HCT116 (cell line): ENCODE results near the gene CPM. TPM values are rescaled to one million over a fixed set of nuclear protein-coding genes. Genes with fewer than 3 reads are reported as not detected.

Experiments used
- ATAC-seq: fragments of 200-7000 bp; cut with Tn5 transposase; 2 replicates; pipeline ENCODE4 v1.9.1; 2020; ENCODE audit warnings: mild to moderate bottlenecking, moderate library complexity
- BruUV-seq: library from RNA; stranded (reverse); fragments of 400-500 nt; replicated peaks from 2 replicates; lab custom pipeline; 2021; lab: Mats Ljungman, UMichigan
- CTCF ChIA-PET: fragments of 300-600 bp; sonication (Branson Sonifier 250); formaldehyde crosslinking; loops from one replicate; lab custom pipeline; 2021; ENCODE audit warnings: antibody characterized with exemption; lab: Charles Lee
- POLR2A ChIA-PET: fragments of 300-600, 350-600 bp; sonication (Branson Sonifier 250); formaldehyde crosslinking; loops from one replicate; lab custom pipeline; 2021; ENCODE audit warnings: antibody characterized with exemption; lab: Charles Lee
- RAD21 ChIA-PET, 2 experiments: fragments of 300-600 bp; sonication (Branson Sonifier 250); formaldehyde crosslinking; loops; one replicate each; lab custom pipeline; 2023; ENCODE audit warnings: low total read pairs in 2 of 2; ENCODE audit not compliant: uncharacterized antibody in 2 of 2, unreplicated experiment in 2 of 2, low non-redundant PET in 1 of 2; lab: Charles Lee
- DNase-seq: peaks from one replicate; pipeline ENCODE4 v3.0.0-alpha.2; 2010; ENCODE audit warnings: low read depth, low spot score
- H2AFZ ChIP-seq: fragments of 200-600 bp; shearing (Covaris generic), sonication (generic); 2 replicates; pipeline ENCODE4 v1.6.1; 2017; ENCODE audit warnings: low read depth, mixed run types, mixed read lengths, antibody characterized with exemption, low read length; ENCODE audit not compliant: poor library complexity, severe bottlenecking
- H3K27ac ChIP-seq: 2 replicates; pipeline ENCODE4 v1.5.1; 2012; ENCODE audit warnings: low read depth, low read length
- H3K27me3 ChIP-seq: fragments of 200-600 bp; sonication (generic); 2 replicates; pipeline ENCODE4 v1.6.1; 2016; ENCODE audit warnings: mixed run types, low read length, mixed read lengths; ENCODE audit not compliant: insufficient read depth
- H3K36me3 ChIP-seq, 2 experiments: fragments of 200-500 bp in 1 of 2; fragments of 200-600 bp in 1 of 2; sonication (Bioruptor generic) in 1 of 2; sonication (generic) in 1 of 2; 2 replicates each; pipeline versions ENCODE4 v1.5.1 to v1.6.1; 2014 to 2016; ENCODE audit warnings: low read length in 2 of 2, inconsistent platforms in 1 of 2, mixed read lengths in 1 of 2, mixed run types in 1 of 2; ENCODE audit not compliant: insufficient read depth in 2 of 2, control insufficient read depth in 1 of 2
- H3K4me1 ChIP-seq, 2 experiments: fragments of 200-600 bp in 1 of 2; sonication (generic) in 1 of 2; 2 replicates each; pipeline versions ENCODE4 v1.5.1 to v1.6.1; 2012 to 2017; ENCODE audit warnings: low read length in 2 of 2, inconsistent platforms in 1 of 2, mild to moderate bottlenecking in 1 of 2, mixed read lengths in 1 of 2, mixed run types in 1 of 2, moderate library complexity in 1 of 2; ENCODE audit not compliant: insufficient read depth in 2 of 2, control insufficient read depth in 1 of 2
- H3K4me2 ChIP-seq: fragments of 200-600 bp; sonication (generic); 2 replicates; pipeline ENCODE4 v1.6.1; 2017; ENCODE audit warnings: mixed run types, low read length, mixed read lengths
- H3K4me3 ChIP-seq, 2 experiments: fragments of 200-600 bp in 1 of 2; sonication (generic) in 1 of 2; replicated peaks in 1 of 2; 2 replicates each; pipeline ENCODE4 v1.5.1; 2011 to 2016; ENCODE audit warnings: low read length in 2 of 2, control low read depth in 1 of 2, low read depth in 1 of 2, mild to moderate bottlenecking in 1 of 2, mixed read lengths in 1 of 2, mixed run types in 1 of 2
- H3K79me2 ChIP-seq: fragments of 200-600 bp; sonication (generic); 2 replicates; pipeline ENCODE4 v1.6.1; 2017; ENCODE audit warnings: mild to moderate bottlenecking, mixed run types, low read length, moderate library complexity, mixed read lengths; ENCODE audit not compliant: insufficient read depth
- H3K9ac ChIP-seq: fragments of 200-600 bp; sonication (generic); 2 replicates; pipeline ENCODE4 v1.6.1; 2016; ENCODE audit warnings: low read length, mixed read lengths
- H3K9me2 ChIP-seq: fragments of 200-600 bp; sonication (generic), shearing (Covaris generic); 2 replicates; pipeline ENCODE4 v1.6.1; 2017; ENCODE audit warnings: mixed run types, mild to moderate bottlenecking, moderate library complexity; ENCODE audit not compliant: insufficient read depth
- H3K9me3 ChIP-seq, 2 experiments: fragments of 200-500 bp in 1 of 2; fragments of 200-600 bp in 1 of 2; sonication (Bioruptor generic) in 1 of 2; sonication (generic) in 1 of 2; 2 replicates each; pipeline ENCODE4 v1.6.1; 2014 to 2017; ENCODE audit warnings: low read length in 2 of 2, mixed read lengths in 2 of 2, inconsistent platforms in 1 of 2, low read depth in 1 of 2, mild to moderate bottlenecking in 1 of 2, mixed run types in 1 of 2, moderate library complexity in 1 of 2; ENCODE audit not compliant: control insufficient read depth in 1 of 2, insufficient read depth in 1 of 2
- H4K20me1 ChIP-seq: fragments of 200-600 bp; sonication (generic), shearing (Covaris generic); 2 replicates; pipeline ENCODE4 v1.6.1; 2017; ENCODE audit warnings: mixed run types, mild to moderate bottlenecking, moderate library complexity; ENCODE audit not compliant: insufficient read depth
- EGR1 ChIP-seq: IDR thresholded peaks from 2 replicates; pipeline ENCODE4 v1.6.1; 2012; ENCODE audit warnings: low read depth
- EZH2 ChIP-seq: fragments of 200-600 bp; sonication (generic); IDR thresholded peaks from 2 replicates; pipeline ENCODE4 v1.6.1; 2017; ENCODE audit warnings: antibody characterized with exemption, mixed run types
- JUND ChIP-seq: IDR thresholded peaks from 2 replicates; pipeline ENCODE4 v1.6.1; 2012
- SIN3A ChIP-seq: IDR thresholded peaks from 2 replicates; pipeline ENCODE4 v1.6.1; 2012; ENCODE audit warnings: low read depth
- SP1 ChIP-seq: IDR thresholded peaks from 2 replicates; pipeline ENCODE4 v1.6.1; 2012; ENCODE audit warnings: low read depth
- ZFX ChIP-seq: fragments of 450-650 bp; IDR thresholded peaks from 2 replicates; pipeline ENCODE4 v1.6.1; 2017
- intact Hi-C: fragments of 100-400 bp; cut with micrococcal nuclease; formaldehyde crosslinking; loops from 2 replicates; pipeline ENCODE4 v1.10.0; 2022
- total RNA-seq: library from RNA; stranded (reverse); gene quantifications from one replicate; pipeline ENCODE4 v1.2.1, GENCODE V29; 2021; ENCODE audit not compliant: unreplicated experiment
- TF ChIP-seq, protein P1 (sequence below): IDR thresholded peaks from 2 replicates; pipeline ENCODE4 v1.6.1; 2012; ENCODE audit warnings: low read depth
- TF ChIP-seq, protein P2 (sequence below): IDR thresholded peaks from 2 replicates; pipeline ENCODE4 v1.6.1; 2012

CPM gene
- total RNA-seq, 1 experiment from 2014 or later, result 5.3 TPM

DNA sequence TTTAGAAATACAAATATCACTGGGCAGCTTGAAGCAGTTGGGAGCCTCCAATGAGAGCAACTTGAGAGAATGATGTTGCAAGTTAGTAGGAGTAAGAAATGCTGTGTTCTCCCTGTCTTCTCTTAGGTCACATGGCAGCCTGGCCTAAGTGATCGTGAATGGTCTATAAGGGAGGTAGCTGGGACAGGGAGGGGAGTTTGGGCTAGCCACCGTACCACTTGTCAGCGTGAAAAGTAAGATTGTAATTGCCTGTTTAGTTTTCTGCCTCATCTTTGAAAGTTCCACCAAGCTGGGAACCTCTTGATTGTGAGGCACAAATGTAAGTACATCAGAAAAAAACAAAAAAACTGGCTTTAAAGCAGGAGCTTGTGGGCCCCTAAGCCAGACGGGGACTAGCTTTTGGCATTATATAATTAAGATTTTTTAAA is 88.6 kb downstream of the CPM start:
- intact Hi-C loops, result no loop called here
- Histone ChIP-seq H2AFZ (no peak overlapping the region), H3K9me2 (no peaks in the 10 kb centered on the region), H3K27me3 (no peaks in the 10 kb centered on the region), H3K4me1 (no peaks in the 10 kb centered on the region), H4K20me1 (peaks cover 7% of the 10 kb centered on the region; the same call in 1 of the 2 replicates), H3K36me3 (peaks cover 16 to 28% of the 10 kb centered on the region in 2 experiments), H3K9me3 (no peaks in the 10 kb centered on the region), H3K4me3 (no peak overlapping the region), H3K79me2 (peaks cover 7% of the 10 kb centered on the region; the same call in 1 of the 2 replicates), H3K9ac (no peak overlapping the region), H3K4me2 (no peak overlapping the region)
- POLR2A ChIA-PET, result interaction anchor here (0.7 kb wide), 1 partner anchor 14 kb away, joined by 3 read pairs; no protein-coding TSS in a partner anchor
- DNase-seq, result no peak
- BruUV-seq, result no TSS peak
- RAD21 ChIA-PET, result no interaction called here
- no peak for ATAC-seq
- CTCF ChIA-PET, result interaction anchor here (1.8 kb wide), 1 partner anchor 14 kb away, joined by 8 read pairs; no protein-coding TSS in a partner anchor
- TF ChIP-seq EGR1, result no peak
- TF ChIP-seq ZFX, result no peak
- TF ChIP-seq, protein P1, sequence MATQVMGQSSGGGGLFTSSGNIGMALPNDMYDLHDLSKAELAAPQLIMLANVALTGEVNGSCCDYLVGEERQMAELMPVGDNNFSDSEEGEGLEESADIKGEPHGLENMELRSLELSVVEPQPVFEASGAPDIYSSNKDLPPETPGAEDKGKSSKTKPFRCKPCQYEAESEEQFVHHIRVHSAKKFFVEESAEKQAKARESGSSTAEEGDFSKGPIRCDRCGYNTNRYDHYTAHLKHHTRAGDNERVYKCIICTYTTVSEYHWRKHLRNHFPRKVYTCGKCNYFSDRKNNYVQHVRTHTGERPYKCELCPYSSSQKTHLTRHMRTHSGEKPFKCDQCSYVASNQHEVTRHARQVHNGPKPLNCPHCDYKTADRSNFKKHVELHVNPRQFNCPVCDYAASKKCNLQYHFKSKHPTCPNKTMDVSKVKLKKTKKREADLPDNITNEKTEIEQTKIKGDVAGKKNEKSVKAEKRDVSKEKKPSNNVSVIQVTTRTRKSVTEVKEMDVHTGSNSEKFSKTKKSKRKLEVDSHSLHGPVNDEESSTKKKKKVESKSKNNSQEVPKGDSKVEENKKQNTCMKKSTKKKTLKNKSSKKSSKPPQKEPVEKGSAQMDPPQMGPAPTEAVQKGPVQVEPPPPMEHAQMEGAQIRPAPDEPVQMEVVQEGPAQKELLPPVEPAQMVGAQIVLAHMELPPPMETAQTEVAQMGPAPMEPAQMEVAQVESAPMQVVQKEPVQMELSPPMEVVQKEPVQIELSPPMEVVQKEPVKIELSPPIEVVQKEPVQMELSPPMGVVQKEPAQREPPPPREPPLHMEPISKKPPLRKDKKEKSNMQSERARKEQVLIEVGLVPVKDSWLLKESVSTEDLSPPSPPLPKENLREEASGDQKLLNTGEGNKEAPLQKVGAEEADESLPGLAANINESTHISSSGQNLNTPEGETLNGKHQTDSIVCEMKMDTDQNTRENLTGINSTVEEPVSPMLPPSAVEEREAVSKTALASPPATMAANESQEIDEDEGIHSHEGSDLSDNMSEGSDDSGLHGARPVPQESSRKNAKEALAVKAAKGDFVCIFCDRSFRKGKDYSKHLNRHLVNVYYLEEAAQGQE, result no peak
- no peak for TF ChIP-seq SP1
- no peak for TF ChIP-seq JUND
- no peak for TF ChIP-seq SIN3A
- TF ChIP-seq, protein P2, sequence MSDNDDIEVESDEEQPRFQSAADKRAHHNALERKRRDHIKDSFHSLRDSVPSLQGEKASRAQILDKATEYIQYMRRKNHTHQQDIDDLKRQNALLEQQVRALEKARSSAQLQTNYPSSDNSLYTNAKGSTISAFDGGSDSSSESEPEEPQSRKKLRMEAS, result no peak
- no peak for TF ChIP-seq EZH2
- TF ChIP-seq, all 23 proteins: peak for 0
- H3K27ac ChIP-seq, result no peak overlapping the region
